ENCODE data around the gene ZNF428.
A peak's percentile ranks its signal among the peaks of the same experiment; 100 is the strongest.

Gene ZNF428

DNA sequence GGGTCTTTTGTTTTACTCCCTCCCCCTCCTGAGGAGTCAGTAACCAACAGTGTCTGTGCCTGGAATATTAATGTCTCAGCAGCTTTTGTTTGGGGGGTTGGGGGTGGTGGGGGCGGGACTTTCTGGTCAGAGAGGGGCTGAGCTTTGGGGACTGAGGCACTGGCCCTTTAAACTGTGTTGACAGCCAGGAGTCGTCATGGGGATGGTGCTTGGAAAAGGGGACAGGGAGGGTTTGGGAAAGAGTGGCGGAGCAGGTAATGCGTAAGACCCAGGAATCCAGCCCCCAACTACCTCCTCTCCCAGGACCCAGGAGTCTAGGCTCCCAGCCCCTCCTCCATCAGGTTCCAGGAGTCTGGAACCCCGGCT is 15.1 kb upstream of the ZNF428 start:
- DNase-seq (ENCODE audit: insufficient read length, low spot score) (no peak), FAIRE-seq (no peak)
- TF ChIP-seq TAF1 (IDR thresholded peaks at IDR 0.05; ENCODE audit: low read depth, low read length) = no peak
- TF ChIP-seq POLR2A (IDR thresholded peaks at IDR 0.05; ENCODE audit: low read depth, low read length) = no peak
- no peak for TF ChIP-seq PAX5 (IDR thresholded peaks at IDR 0.05; ENCODE audit: insufficient read depth, low read length, severe bottlenecking)
- no peak for TF ChIP-seq POU2F2 (IDR thresholded peaks at IDR 0.05; ENCODE audit: low read depth, low read length)
- TF ChIP-seq SPI1 (IDR thresholded peaks at IDR 0.05; ENCODE audit: low read depth, low read length) = no peak
- TF ChIP-seq POLR2AphosphoS5 (IDR thresholded peaks at IDR 0.05; ENCODE audit: low read depth, low read length) = no peak

DNA sequence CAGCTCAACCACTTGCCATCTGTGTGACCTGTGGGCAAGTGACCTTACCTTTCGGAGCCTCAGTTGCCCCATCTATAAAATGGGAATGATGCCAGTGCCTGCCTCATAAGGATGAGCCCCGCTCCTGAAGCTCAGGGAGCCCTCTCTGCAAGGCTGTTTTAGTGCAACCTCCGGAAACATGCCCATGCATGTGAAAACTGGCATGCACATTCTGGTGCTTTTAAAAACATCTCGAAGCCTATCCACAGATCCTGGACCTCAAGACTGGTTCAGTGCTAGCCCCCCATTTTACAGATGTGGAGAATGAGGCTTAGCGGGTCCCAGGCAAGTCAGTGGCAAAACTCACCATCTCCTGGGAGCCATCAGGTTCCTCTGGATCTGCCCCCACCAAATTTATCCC is 14.6 kb upstream of the ZNF428 start:
- TF ChIP-seq POU2F2 (IDR thresholded peaks at IDR 0.05; ENCODE audit: low read depth, low read length) (no peak), SPI1 (IDR thresholded peaks at IDR 0.05; ENCODE audit: low read depth, low read length) (no peak), POLR2A (IDR thresholded peaks at IDR 0.05; ENCODE audit: low read depth, low read length) (no peak), POLR2AphosphoS5 (IDR thresholded peaks at IDR 0.05; ENCODE audit: low read depth, low read length) (no peak), TAF1 (IDR thresholded peaks at IDR 0.05; ENCODE audit: low read depth, low read length) (no peak), PAX5 (IDR thresholded peaks at IDR 0.05; ENCODE audit: insufficient read depth, low read length, severe bottlenecking) (no peak)
- DNase-seq (ENCODE audit: insufficient read length, low spot score) (no peak), FAIRE-seq (no peak)

DNA sequence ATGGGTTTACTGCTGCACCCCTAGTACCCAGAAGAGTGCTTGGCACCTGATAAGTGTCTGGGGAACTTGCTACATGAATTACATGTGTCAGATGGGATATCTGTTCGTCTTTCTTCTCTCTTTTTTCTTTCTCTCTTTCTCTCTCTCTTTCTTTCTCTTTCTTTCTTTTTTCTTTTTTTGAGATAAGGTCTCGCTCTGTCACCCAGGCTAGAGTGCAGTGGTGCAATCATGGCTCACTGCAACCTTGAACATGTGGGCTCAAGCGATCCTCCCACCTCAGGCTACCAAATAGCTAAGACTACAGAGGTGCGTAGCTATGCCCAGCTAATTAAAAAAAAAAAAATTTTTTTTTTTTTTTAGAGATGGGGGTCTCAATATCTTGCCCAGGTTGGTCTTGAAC is 14.1 kb upstream of the ZNF428 start:
- TF ChIP-seq POLR2A (IDR thresholded peaks at IDR 0.05; ENCODE audit: low read depth, low read length) = no peak
- TF ChIP-seq PAX5 (IDR thresholded peaks at IDR 0.05; ENCODE audit: insufficient read depth, low read length, severe bottlenecking) = no peak
- TF ChIP-seq TAF1 (IDR thresholded peaks at IDR 0.05; ENCODE audit: low read depth, low read length) = no peak
- no peak for TF ChIP-seq SPI1 (IDR thresholded peaks at IDR 0.05; ENCODE audit: low read depth, low read length)
- TF ChIP-seq POU2F2 (IDR thresholded peaks at IDR 0.05; ENCODE audit: low read depth, low read length) = no peak
- no peak for TF ChIP-seq POLR2AphosphoS5 (IDR thresholded peaks at IDR 0.05; ENCODE audit: low read depth, low read length)
- no peak for FAIRE-seq

DNA sequence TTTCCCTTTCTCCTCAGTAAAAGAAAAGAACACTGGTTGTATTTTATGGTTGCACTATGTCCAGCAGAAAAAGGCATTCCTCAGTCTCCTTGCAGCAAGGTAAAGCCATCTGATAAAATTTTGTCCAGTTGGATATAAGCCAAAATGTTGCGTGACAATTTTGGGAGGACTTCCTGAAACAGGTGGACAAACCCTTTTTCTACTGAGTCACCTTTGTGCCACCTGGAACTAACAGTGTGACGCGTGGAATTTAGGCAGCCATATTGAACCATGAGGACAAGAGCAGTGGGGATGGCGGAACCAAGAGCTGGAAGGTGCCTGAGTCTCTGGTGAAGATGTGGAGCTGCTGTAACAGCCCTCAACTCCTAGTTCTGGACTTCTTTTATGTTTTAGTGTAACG is 12.1 kb upstream of the ZNF428 start:
- no peak for FAIRE-seq
- TF ChIP-seq TAF1 (IDR thresholded peaks at IDR 0.05; ENCODE audit: low read depth, low read length) = no peak
- no peak for TF ChIP-seq PAX5 (IDR thresholded peaks at IDR 0.05; ENCODE audit: insufficient read depth, low read length, severe bottlenecking)
- TF ChIP-seq POLR2AphosphoS5 (IDR thresholded peaks at IDR 0.05; ENCODE audit: low read depth, low read length) = no peak
- no peak for TF ChIP-seq POLR2A (IDR thresholded peaks at IDR 0.05; ENCODE audit: low read depth, low read length)
- DNase-seq (ENCODE audit: insufficient read length, low spot score) = no peak

More for the DNA sequence above, 14.1 kb upstream of the ZNF428 start:
- DNase-seq (ENCODE audit: insufficient read length, low spot score) = no peak

DNA sequence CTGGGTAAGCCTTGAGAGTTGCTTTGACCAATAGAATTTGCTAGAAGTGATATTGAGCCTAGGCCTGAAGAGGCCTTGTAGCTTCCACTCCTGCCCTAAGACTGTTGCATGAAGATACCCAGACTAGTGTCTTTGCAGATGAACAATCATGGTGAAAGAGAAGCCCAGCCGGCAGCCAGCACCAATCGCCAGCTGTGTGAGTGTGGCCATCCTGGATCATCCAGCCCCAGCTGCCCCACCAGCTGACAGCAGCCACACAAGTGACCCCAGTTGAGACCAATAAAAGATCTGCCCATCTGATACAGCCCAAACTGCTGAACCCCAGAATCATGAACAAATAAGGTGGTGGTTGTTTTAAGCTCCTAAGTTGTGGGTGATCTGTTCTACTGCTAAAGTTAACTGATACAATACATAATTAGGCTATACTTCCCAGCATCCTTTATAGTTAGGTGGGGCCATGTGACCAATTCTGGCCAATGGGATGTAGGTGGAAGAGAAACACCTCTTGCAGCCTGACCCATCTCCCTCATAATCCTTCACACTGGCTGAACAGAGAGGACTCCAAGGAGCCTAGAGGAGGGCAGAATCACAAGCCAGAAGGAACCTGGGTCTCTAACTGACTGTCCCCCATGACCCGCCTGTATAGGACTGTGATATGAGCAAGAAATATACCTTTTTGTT is 9.4 kb upstream of the ZNF428 start:
- no peak for DNase-seq (ENCODE audit: insufficient read length, low spot score)
- TF ChIP-seq SPI1 (IDR thresholded peaks at IDR 0.05; ENCODE audit: low read depth, low read length) (no peak), PAX5 (IDR thresholded peaks at IDR 0.05; ENCODE audit: insufficient read depth, low read length, severe bottlenecking) (no peak), POU2F2 (IDR thresholded peaks at IDR 0.05; ENCODE audit: low read depth, low read length) (no peak), POLR2A (IDR thresholded peaks at IDR 0.05; ENCODE audit: low read depth, low read length) (no peak), POLR2AphosphoS5 (IDR thresholded peaks at IDR 0.05; ENCODE audit: low read depth, low read length) (no peak)
- FAIRE-seq = no peak

DNA sequence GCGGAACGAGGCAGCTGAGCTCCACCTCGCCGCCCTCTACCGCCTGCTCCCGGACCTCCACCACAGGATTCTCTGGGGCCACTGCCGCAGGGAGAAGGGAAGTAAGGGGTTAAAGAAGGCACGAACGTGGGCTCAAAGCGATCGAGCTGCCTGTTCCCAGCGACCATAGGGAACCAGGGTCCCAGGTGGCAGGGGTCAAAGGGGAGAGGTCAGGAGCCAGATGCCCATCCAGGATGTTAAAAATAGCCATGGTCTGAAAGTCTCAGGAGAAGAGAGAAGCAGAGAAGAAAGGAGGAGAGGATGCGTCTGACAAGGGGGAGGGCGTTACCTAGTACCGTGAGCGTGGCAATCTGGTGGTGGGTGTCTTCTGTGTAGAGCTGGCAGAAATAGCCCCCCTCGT is 7.4 kb upstream of the ZNF428 start:
- no peak for TF ChIP-seq POLR2A (IDR thresholded peaks at IDR 0.05; ENCODE audit: low read depth, low read length)
- no peak for TF ChIP-seq POU2F2 (IDR thresholded peaks at IDR 0.05; ENCODE audit: low read depth, low read length)
- no peak for TF ChIP-seq SPI1 (IDR thresholded peaks at IDR 0.05; ENCODE audit: low read depth, low read length)
- no peak for TF ChIP-seq PAX5 (IDR thresholded peaks at IDR 0.05; ENCODE audit: insufficient read depth, low read length, severe bottlenecking)
- no peak for TF ChIP-seq TAF1 (IDR thresholded peaks at IDR 0.05; ENCODE audit: low read depth, low read length)
- no peak for TF ChIP-seq POLR2AphosphoS5 (IDR thresholded peaks at IDR 0.05; ENCODE audit: low read depth, low read length)
- DNase-seq (ENCODE audit: insufficient read length, low spot score) = no peak
- no peak for FAIRE-seq

DNA sequence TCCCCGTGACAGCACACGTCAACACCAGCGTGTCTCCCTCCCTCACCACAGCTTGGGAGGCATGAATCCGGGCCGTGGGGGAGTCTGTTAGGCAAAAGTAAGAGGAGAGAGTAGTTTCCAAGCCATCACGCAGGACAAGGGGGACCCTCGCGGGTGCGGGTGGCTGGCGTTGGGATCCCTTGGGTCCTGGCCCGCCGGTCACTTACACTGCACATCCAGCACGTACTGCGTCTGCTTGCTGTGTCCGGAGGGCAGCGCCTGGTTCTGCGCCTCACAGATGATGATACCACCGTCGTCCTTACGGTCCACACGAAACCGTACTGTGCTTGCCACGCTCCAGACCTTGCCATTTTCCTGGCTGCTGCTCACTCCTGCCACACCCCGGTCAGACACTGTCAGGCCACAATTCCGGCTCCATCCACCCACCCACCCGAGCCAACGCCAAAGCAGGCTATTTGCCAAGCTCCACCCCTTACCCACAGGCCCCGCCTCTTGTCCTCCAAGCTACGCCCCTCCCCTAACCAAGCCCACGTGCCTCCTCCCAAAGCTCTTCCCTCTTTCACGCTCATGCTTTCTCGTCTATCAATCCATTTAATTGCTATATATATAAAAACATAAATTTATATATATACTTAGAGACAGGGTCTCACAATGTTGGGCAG is 6.6 kb upstream of the ZNF428 start:
- no peak for TF ChIP-seq POLR2AphosphoS5 (IDR thresholded peaks at IDR 0.05; ENCODE audit: low read depth, low read length)
- no peak for TF ChIP-seq POU2F2 (IDR thresholded peaks at IDR 0.05; ENCODE audit: low read depth, low read length)
- TF ChIP-seq TAF1 (IDR thresholded peaks at IDR 0.05; ENCODE audit: low read depth, low read length) = no peak
- no peak for TF ChIP-seq PAX5 (IDR thresholded peaks at IDR 0.05; ENCODE audit: insufficient read depth, low read length, severe bottlenecking)
- TF ChIP-seq SPI1 (IDR thresholded peaks at IDR 0.05; ENCODE audit: low read depth, low read length) = no peak
- TF ChIP-seq POLR2A (IDR thresholded peaks at IDR 0.05; ENCODE audit: low read depth, low read length) = no peak
- FAIRE-seq (no peak), DNase-seq (ENCODE audit: insufficient read length, low spot score) (no peak)

DNA sequence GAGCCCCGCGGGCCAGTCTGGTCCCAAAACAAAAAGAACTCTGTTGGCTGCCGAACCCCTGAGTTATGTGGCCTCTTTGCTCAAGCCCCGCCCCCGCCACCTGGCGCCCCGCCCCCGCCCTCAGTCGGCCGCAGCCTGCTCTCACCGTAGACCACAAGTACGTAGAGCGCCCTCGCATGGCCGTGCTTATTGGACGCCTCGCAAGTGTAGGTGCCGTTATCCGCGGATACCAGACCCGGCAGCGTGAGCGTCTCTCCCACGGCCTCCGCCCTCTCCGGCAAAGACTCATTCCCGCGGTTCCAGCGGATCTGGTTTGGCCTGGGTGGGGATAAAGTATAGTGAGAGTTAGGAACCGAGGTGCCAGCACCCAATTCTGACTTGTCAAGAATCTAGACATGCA is 5.5 kb upstream of the ZNF428 start:
- FAIRE-seq (peak; percentile 62), DNase-seq (ENCODE audit: insufficient read length, low spot score) (peak; percentile 75)
- no peak for TF ChIP-seq POLR2AphosphoS5 (IDR thresholded peaks at IDR 0.05; ENCODE audit: low read depth, low read length)
- TF ChIP-seq POLR2A (IDR thresholded peaks at IDR 0.05; ENCODE audit: low read depth, low read length) = no peak
- TF ChIP-seq SPI1 (IDR thresholded peaks at IDR 0.05; ENCODE audit: low read depth, low read length) = no peak
- TF ChIP-seq POU2F2 (IDR thresholded peaks at IDR 0.05; ENCODE audit: low read depth, low read length) = no peak
- no peak for TF ChIP-seq TAF1 (IDR thresholded peaks at IDR 0.05; ENCODE audit: low read depth, low read length)
- TF ChIP-seq PAX5 (IDR thresholded peaks at IDR 0.05; ENCODE audit: insufficient read depth, low read length, severe bottlenecking) = no peak

DNA sequence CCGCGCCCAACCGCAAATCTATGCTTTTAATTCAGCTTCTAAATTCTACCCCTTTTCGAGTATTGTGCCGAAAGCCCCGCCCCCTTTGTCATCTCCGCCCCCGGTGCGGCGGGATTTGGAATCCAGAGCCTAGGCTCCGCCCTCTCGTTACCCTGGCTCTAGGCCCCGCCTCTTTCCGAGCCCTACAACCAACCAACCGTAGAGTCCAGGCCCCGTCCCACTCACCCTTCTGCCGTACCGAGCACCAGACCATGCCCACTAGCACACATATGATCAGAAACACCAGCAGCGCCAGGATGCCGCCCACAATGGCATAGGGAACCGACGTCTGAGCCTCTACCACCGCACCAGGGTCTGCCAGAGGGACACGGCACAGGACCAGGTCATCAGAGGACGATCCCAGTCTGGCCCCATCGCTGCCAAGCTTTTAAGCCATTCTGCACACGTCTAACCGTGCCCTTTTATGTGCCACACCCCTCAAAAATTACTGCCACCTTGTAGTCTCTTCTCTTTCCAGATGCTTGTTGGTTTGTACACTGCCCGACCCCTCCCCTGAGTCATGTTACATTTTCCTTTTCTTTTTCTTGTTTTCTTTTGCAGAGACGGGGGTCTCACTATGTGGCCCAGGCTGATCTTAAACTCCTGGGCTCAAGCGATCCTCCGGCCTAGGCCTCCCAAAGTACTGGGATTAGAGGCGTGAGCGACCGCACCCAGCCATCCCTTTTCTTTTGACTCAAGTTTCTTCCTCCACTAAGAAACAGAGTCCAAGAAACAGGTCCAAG is 4.7 kb upstream of the ZNF428 start:
- DNase-seq (ENCODE audit: insufficient read length, low spot score) = no peak
- FAIRE-seq = no peak
- TF ChIP-seq POU2F2 (IDR thresholded peaks at IDR 0.05; ENCODE audit: low read depth, low read length) (no peak), SPI1 (IDR thresholded peaks at IDR 0.05; ENCODE audit: low read depth, low read length) (no peak), PAX5 (IDR thresholded peaks at IDR 0.05; ENCODE audit: insufficient read depth, low read length, severe bottlenecking) (no peak), TAF1 (IDR thresholded peaks at IDR 0.05; ENCODE audit: low read depth, low read length) (no peak), POLR2AphosphoS5 (IDR thresholded peaks at IDR 0.05; ENCODE audit: low read depth, low read length) (no peak), POLR2A (IDR thresholded peaks at IDR 0.05; ENCODE audit: low read depth, low read length) (no peak)

All from GM12891 (cell line).